ENCODE results near the gene EXOC3L1.

GRCh38 chr16:67192781-67193361 is 2.9 kb upstream of the EXOC3L1 start:
- TF ChIP-seq ZNF235 (CRISPR knock-in tag; IDR thresholded peaks at IDR 0.05; ENCODE audit: borderline replicate concordance), result no peak
- no peak for TF ChIP-seq RNF219 (CRISPR knock-in tag; IDR thresholded peaks at IDR 0.05)
- no peak for TF ChIP-seq CTCF (CRISPR knock-in tag; IDR thresholded peaks at IDR 0.05)
- TF ChIP-seq ZNF354B (CRISPR knock-in tag; IDR thresholded peaks at IDR 0.05), result no peak
- TF ChIP-seq, protein P1, sequence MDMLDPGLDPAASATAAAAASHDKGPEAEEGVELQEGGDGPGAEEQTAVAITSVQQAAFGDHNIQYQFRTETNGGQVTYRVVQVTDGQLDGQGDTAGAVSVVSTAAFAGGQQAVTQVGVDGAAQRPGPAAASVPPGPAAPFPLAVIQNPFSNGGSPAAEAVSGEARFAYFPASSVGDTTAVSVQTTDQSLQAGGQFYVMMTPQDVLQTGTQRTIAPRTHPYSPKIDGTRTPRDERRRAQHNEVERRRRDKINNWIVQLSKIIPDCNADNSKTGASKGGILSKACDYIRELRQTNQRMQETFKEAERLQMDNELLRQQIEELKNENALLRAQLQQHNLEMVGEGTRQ (IDR thresholded peaks at IDR 0.05; ENCODE audit: low read depth, low read length), result no peak
- TF ChIP-seq, protein P1 (CRISPR knock-in tag; IDR thresholded peaks at IDR 0.05; ENCODE audit: borderline replicate concordance), result no peak

All from HepG2 (cell line).